Coronary artery (tissue), 2 donors: Measurements from ENCODE around the gene CA4.

Experiments used
- DNase-seq: peaks from one replicate; pipeline ENCODE4 v3.0.0-alpha.2; 2017; ENCODE audit warnings: low spot score
- H3K27ac ChIP-seq, 2 donors: fragments of 200-600 bp; sonication (generic); one replicate each; pipeline ENCODE4 v1.5.1; 2016 to 2019
- H3K4me3 ChIP-seq: fragments of 200-600 bp; sonication (generic); 2 replicates; pipeline ENCODE4 v1.5.1; 2016; ENCODE audit warnings: mild to moderate bottlenecking, moderate library complexity
- CTCF ChIP-seq: fragments of 200-600 bp; sonication (generic); IDR thresholded peaks from one replicate; pipeline ENCODE4 v1.5.1; 2019; ENCODE audit warnings: antibody characterized with exemption

CA4 gene

GRCh38 chr17:60146206-60146605, 3.6 kb upstream of the CA4 start:
- no peak overlapping the region for H3K27ac ChIP-seq
- TF ChIP-seq CTCF = no peak
- DNase-seq = no peak

GRCh38 chr17:60147553-60148223, 2.1 kb upstream of the CA4 start:
- no peak for DNase-seq
- no peak for TF ChIP-seq CTCF
- Histone ChIP-seq H3K27ac (no peak overlapping the region), H3K4me3 (no peak overlapping the region)

More at GRCh38 chr17:60146206-60146605, 3.6 kb upstream of the CA4 start:
- H3K4me3 ChIP-seq = no peak overlapping the region

DNA sequence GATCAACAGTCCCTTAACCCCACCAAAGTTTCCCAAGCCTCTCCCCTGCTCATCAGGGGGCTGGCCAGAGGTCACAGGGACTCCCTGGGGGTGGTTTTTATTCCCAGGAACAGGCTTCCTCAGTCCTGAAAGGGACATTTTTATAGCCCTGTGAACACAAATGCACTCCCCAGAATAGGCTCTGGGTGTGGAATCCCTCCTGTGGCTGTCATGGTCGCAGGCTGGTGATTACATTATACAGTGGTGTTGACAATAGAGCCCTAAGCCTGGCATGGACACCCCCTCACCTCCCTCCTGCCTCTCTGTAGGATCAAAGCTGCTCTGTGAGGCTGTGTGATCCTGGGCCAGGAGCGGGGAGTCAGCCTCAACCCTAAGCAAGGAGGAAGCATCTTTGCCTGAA, 1.4 kb upstream of the CA4 start:
- Histone ChIP-seq H3K27ac (no peak overlapping the region), H3K4me3 (no peak overlapping the region)
- no peak for DNase-seq
- TF ChIP-seq CTCF = no peak

DNA sequence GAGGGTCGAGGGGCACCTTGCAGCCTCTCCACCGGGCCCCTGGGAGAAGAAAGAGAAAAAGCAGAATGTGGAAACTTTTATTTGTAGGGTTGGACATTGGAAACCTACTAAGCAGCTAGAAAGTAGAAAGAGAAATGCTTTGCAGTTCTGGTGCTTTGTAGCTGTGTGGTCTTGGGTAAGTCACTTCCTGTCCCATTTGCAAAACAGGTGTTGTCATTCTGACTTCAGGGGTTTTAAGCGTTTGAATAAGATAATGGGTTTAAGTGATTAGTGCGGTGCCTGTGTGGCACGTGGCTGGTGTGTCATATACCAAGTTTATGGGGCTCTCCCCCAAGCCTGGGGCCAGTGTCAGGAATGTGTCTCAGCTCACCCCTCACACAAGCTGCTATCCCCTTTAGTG, 1.6 kb downstream of the CA4 start:
- no peak overlapping the region for H3K27ac ChIP-seq
- DNase-seq = no peak
- no peak overlapping the region for H3K4me3 ChIP-seq
- no peak for TF ChIP-seq CTCF

DNA sequence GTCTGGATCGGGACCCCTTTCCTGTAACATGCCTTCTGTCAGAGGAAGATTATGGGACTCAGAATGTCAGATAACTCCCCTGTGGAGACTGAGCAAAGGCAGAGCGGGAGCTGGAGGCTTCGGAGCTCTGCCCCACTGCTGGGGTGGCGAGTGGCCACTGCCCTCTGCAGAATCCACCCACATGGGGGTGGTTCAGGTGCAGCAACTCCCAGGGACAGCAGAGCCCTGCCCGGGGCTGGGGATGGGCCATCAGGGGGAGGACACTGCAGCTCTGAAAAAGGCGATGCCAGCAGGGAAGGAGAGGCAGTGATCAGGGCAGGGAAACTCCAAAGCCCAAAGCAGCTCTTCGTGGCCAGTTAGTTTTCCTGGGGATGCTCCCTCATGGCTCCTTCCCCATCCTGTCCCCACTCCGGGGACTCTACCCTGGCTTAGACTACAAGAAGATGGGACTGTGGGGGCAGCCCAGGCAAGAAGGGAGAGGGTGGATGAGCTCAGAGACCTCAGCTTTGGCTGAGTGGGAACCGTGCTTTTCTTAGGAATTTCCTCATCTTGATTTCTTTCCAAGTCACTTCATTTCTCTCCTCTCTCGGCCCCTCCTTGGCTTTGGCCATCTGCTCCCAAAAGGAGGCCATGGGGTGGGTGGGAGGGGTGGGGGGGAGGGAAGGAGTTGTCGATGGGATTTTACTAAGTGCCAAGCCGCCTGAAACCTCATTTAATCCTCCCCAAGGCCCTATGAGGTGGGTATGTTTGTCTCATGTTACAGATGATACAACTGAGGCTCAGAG, 4.0 kb downstream of the CA4 start:
- Histone ChIP-seq H3K4me3 (no peak overlapping the region), H3K27ac (no peak overlapping the region)
- TF ChIP-seq CTCF = no peak
- DNase-seq = no peak

- Histone ChIP-seq H3K27ac (no peak overlapping the region), H3K4me3 (no peak overlapping the region)
- no peak for DNase-seq
- TF ChIP-seq CTCF = no peak
These were observed 5.0 kb downstream of the CA4 start for GRCh38 chr17:60154616-60155426.
